WTC11 (cell line): ENCODE data around the gene AP3M1. TPM values are rescaled to one million over a fixed set of nuclear protein-coding genes. Genes with fewer than 3 reads are reported as not detected.

Experiments used
- ATAC-seq: fragments of 200-7000 bp; cut with Tn5 transposase; 2 replicates; pipeline ENCODE4 v1.10.0; 2021; ENCODE audit warnings: mild to moderate bottlenecking, moderate library complexity
- CTCF ChIA-PET: fragments of 300-600 bp; sonication (Branson Sonifier 250); formaldehyde crosslinking; loops from one replicate; lab custom pipeline; 2021; ENCODE audit warnings: antibody characterized with exemption; lab: Charles Lee
- POLR2A ChIA-PET: fragments of 350-600 bp; sonication (Branson Sonifier 250); formaldehyde crosslinking; loops from one replicate; lab custom pipeline; 2021; ENCODE audit warnings: antibody characterized with exemption; lab: Charles Lee
- DNase-seq: peaks from one replicate; pipeline ENCODE4 v3.0.0; 2021; ENCODE audit warnings: low spot score
- H3K27ac Mint-ChIP-seq: 2 replicates; pipeline ENCODE4 v1.8.0; 2021; ENCODE audit warnings: mixed read lengths
- H3K27me3 Mint-ChIP-seq: 2 replicates; pipeline ENCODE4 v1.8.0; 2021; ENCODE audit warnings: low read depth, mild to moderate bottlenecking, moderate library complexity, mixed read lengths
- H3K36me3 Mint-ChIP-seq: 2 replicates; pipeline ENCODE4 v1.8.0; 2021; ENCODE audit warnings: mixed read lengths
- H3K4me1 Mint-ChIP-seq: 2 replicates; pipeline ENCODE4 v1.8.0; 2022; ENCODE audit warnings: mixed read lengths
- H3K4me3 Mint-ChIP-seq: 2 replicates; pipeline ENCODE4 v1.8.0; 2021; ENCODE audit warnings: mild to moderate bottlenecking, moderate library complexity, mixed read lengths
- H3K9me3 Mint-ChIP-seq: 2 replicates; pipeline ENCODE4 v1.8.0; 2021; ENCODE audit warnings: mixed read lengths
- E2F4 ChIP-seq: sonication (generic); formaldehyde crosslinking; IDR thresholded peaks from 2 replicates; pipeline ENCODE4 v1.8.1; 2022; ENCODE audit warnings: low read depth, mild to moderate bottlenecking, moderate library complexity, missing genetic modification reagents, borderline replicate concordance
- MYBL2 ChIP-seq: sonication (generic); formaldehyde crosslinking; IDR thresholded peaks from 2 replicates; pipeline ENCODE4 v1.8.1; 2023; ENCODE audit warnings: mild to moderate bottlenecking, moderate library complexity, missing genetic modification reagents
- RELA ChIP-seq: sonication (generic); formaldehyde crosslinking; IDR thresholded peaks from 2 replicates; pipeline ENCODE4 v1.8.1; 2022; ENCODE audit warnings: missing genetic modification reagents, mild to moderate bottlenecking, borderline replicate concordance
- RORB ChIP-seq: fragments of 250-450 bp; sonication (Bioruptor Pico); IDR thresholded peaks from 2 replicates; pipeline ENCODE4 v1.9.0; 2021; ENCODE audit warnings: mild to moderate bottlenecking
- SOX15 ChIP-seq: fragments of 250-450 bp; sonication (Bioruptor Pico); IDR thresholded peaks from 2 replicates; pipeline ENCODE4 v1.9.0; 2021; ENCODE audit warnings: mild to moderate bottlenecking
- SP1 ChIP-seq: sonication (generic); formaldehyde crosslinking; conservative IDR thresholded peaks from 2 replicates; pipeline ENCODE4 v1.8.1; 2022; ENCODE audit warnings: missing genetic modification reagents
- TEAD4 ChIP-seq: sonication (generic); formaldehyde crosslinking; IDR thresholded peaks from 2 replicates; pipeline ENCODE4 v1.8.0; 2022; ENCODE audit warnings: mild to moderate bottlenecking, missing genetic modification reagents
- ZNF263 ChIP-seq: sonication (generic); formaldehyde crosslinking; IDR thresholded peaks from 2 replicates; pipeline ENCODE4 v1.8.1; 2022; ENCODE audit warnings: low read depth, mild to moderate bottlenecking, moderate library complexity, missing genetic modification reagents
- ZNF396 ChIP-seq: fragments of 250-450 bp; sonication (Bioruptor Pico); IDR thresholded peaks from 2 replicates; pipeline ENCODE4 v1.8.0; 2021; ENCODE audit warnings: mild to moderate bottlenecking, moderate library complexity, borderline replicate concordance
- ZSCAN18 ChIP-seq: fragments of 250-450 bp; sonication (Bioruptor Pico); IDR thresholded peaks from 2 replicates; pipeline ENCODE4 v2.1.2; 2022; ENCODE audit warnings: mild to moderate bottlenecking, moderate library complexity
- total RNA-seq: library from RNA; stranded (reverse); gene quantifications from 3 replicates; pipeline ENCODE4 v1.2.3, GENCODE V29; 2021
- TF ChIP-seq, protein P1 (sequence below): sonication (generic); formaldehyde crosslinking; IDR thresholded peaks from 2 replicates; pipeline ENCODE4 v1.8.0; 2022; ENCODE audit warnings: mild to moderate bottlenecking, missing genetic modification reagents
- TF ChIP-seq, protein P2 (sequence below): sonication (generic); formaldehyde crosslinking; IDR thresholded peaks from 2 replicates; pipeline ENCODE4 v1.8.1; 2022; ENCODE audit warnings: missing genetic modification reagents, borderline replicate concordance
- TF ChIP-seq, protein P3 (sequence below): fragments of 250-450 bp; sonication (Bioruptor Pico); IDR thresholded peaks from 2 replicates; pipeline ENCODE4 v1.9.0; 2021; ENCODE audit warnings: moderate library complexity, mild to moderate bottlenecking, inconsistent platforms, borderline replicate concordance
- TF ChIP-seq, protein P4 (sequence below): fragments of 250-450 bp; sonication (Bioruptor Pico); IDR thresholded peaks from 2 replicates; pipeline ENCODE4 v1.9.0; 2021; ENCODE audit warnings: mild to moderate bottlenecking
- TF ChIP-seq, protein P5 (sequence below): fragments of 250-450 bp; sonication (Bioruptor Pico); IDR thresholded peaks from 2 replicates; pipeline ENCODE4 v1.9.0; 2021; ENCODE audit warnings: mild to moderate bottlenecking
- TF ChIP-seq, protein P6 (sequence below): sonication (generic); formaldehyde crosslinking; conservative IDR thresholded peaks from 2 replicates; pipeline ENCODE4 v1.8.1; 2023; ENCODE audit warnings: mild to moderate bottlenecking, low read depth, missing genetic modification reagents, moderate library complexity

The AP3M1 gene
- total RNA-seq, 1 experiment from 2014 or later = 37.3 TPM

DNA sequence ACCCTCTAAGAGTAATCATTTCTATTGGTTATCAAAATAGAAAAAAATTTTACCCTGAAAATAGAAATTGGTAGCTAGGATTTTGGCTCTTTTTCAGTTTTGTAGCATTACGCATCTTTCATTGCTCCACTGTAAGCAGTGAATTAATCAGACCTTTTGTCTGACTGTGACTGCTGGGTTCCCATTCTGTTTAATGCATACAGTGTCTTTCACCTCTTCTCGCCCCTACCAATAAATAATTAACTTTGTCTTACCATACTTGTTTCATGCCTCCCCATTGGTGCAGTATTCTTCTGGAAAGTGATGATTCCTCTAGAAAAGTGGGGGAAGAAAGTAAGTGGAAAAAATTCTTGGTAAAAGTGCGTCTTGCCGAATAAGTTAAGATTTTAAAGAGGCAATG is 73.2 kb downstream of the AP3M1 start:
- Mint-ChIP-seq H3K4me3 (no peak overlapping the region), H3K27me3 (no peaks in the 10 kb centered on the region), H3K4me1 (peaks cover 54% of the 10 kb centered on the region), H3K36me3 (peaks cover 31% of the 10 kb centered on the region), H3K9me3 (no peaks in the 10 kb centered on the region), H3K27ac (peak overlapping the region; percentile 63)
- CTCF ChIA-PET = interaction anchor here (1.2 to 2.0 kb wide), 3 partner anchors 137 to 198 kb away, joined by 3 to 12 read pairs (median 4); no protein-coding TSS in a partner anchor
- DNase-seq = no peak
- TF ChIP-seq E2F4 (CRISPR knock-in tag) (no peak), MYBL2 (CRISPR knock-in tag) (no peak), SP1 (no peak), TEAD4 (CRISPR knock-in tag) (no peak), ZNF396 (no peak), RELA (CRISPR knock-in tag) (no peak), SOX15 (CRISPR knock-in tag) (no peak)
- TF ChIP-seq, protein P1, sequence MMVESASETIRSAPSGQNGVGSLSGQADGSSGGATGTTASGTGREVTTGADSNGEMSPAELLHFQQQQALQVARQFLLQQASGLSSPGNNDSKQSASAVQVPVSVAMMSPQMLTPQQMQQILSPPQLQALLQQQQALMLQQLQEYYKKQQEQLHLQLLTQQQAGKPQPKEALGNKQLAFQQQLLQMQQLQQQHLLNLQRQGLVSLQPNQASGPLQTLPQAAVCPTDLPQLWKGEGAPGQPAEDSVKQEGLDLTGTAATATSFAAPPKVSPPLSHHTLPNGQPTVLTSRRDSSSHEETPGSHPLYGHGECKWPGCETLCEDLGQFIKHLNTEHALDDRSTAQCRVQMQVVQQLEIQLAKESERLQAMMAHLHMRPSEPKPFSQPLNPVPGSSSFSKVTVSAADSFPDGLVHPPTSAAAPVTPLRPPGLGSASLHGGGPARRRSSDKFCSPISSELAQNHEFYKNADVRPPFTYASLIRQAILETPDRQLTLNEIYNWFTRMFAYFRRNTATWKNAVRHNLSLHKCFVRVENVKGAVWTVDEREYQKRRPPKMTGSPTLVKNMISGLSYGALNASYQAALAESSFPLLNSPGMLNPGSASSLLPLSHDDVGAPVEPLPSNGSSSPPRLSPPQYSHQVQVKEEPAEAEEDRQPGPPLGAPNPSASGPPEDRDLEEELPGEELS = no peak
- TF ChIP-seq, protein P2, sequence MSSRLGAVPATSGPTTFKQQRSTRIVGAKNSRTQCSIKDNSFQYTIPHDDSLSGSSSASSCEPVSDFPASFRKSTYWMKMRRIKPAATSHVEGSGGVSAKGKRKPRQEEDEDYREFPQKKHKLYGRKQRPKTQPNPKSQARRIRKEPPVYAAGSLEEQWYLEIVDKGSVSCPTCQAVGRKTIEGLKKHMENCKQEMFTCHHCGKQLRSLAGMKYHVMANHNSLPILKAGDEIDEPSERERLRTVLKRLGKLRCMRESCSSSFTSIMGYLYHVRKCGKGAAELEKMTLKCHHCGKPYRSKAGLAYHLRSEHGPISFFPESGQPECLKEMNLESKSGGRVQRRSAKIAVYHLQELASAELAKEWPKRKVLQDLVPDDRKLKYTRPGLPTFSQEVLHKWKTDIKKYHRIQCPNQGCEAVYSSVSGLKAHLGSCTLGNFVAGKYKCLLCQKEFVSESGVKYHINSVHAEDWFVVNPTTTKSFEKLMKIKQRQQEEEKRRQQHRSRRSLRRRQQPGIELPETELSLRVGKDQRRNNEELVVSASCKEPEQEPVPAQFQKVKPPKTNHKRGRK (CRISPR knock-in tag) = no peak
- TF ChIP-seq, protein P3, sequence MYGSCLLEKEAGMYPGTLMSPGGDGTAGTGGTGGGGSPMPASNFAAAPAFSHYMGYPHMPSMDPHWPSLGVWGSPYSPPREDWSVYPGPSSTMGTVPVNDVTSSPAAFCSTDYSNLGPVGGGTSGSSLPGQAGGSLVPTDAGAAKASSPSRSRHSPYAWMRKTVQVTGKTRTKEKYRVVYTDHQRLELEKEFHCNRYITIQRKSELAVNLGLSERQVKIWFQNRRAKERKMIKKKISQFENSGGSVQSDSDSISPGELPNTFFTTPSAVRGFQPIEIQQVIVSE = no peak
- TF ChIP-seq, protein P4, sequence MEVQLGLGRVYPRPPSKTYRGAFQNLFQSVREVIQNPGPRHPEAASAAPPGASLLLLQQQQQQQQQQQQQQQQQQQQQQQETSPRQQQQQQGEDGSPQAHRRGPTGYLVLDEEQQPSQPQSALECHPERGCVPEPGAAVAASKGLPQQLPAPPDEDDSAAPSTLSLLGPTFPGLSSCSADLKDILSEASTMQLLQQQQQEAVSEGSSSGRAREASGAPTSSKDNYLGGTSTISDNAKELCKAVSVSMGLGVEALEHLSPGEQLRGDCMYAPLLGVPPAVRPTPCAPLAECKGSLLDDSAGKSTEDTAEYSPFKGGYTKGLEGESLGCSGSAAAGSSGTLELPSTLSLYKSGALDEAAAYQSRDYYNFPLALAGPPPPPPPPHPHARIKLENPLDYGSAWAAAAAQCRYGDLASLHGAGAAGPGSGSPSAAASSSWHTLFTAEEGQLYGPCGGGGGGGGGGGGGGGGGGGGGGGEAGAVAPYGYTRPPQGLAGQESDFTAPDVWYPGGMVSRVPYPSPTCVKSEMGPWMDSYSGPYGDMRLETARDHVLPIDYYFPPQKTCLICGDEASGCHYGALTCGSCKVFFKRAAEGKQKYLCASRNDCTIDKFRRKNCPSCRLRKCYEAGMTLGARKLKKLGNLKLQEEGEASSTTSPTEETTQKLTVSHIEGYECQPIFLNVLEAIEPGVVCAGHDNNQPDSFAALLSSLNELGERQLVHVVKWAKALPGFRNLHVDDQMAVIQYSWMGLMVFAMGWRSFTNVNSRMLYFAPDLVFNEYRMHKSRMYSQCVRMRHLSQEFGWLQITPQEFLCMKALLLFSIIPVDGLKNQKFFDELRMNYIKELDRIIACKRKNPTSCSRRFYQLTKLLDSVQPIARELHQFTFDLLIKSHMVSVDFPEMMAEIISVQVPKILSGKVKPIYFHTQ (CRISPR knock-in tag) = no peak
- TF ChIP-seq, protein P5, sequence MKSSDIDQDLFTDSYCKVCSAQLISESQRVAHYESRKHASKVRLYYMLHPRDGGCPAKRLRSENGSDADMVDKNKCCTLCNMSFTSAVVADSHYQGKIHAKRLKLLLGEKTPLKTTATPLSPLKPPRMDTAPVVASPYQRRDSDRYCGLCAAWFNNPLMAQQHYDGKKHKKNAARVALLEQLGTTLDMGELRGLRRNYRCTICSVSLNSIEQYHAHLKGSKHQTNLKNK (CRISPR knock-in tag) = no peak
- TF ChIP-seq, all 79 proteins: peak for 0
- no peak for ATAC-seq
- POLR2A ChIA-PET = interaction anchor here (1.3 kb wide), 1 partner anchor 78 kb away, joined by 3 read pairs; no protein-coding TSS in a partner anchor

DNA sequence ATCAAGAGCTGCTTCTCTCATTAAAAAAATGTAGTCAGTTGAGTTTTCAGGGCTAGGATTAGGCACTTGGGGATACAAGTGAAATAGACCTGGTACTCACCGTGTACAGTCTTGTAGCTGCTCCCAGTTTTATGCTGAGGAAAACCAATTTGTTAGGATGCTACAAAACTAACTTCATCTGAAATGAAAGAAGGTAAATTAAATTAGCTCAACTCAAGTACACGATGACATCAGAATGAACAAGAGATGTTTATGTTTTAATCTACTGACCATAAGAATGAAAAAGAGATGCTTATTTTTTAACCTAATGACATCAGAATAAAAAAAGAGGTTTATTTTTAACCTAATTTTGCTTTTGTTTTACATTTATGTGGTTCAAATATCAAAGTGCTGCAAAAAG is 73.7 kb downstream of the AP3M1 start:
- peaks cover 54% of the 10 kb centered on the region for H3K4me1 Mint-ChIP-seq
- DNase-seq = no peak
- no peaks in the 10 kb centered on the region for H3K27me3 Mint-ChIP-seq
- H3K4me3 Mint-ChIP-seq = no peak overlapping the region
- ChIA-PET POLR2A (interaction anchor here (1.3 kb wide), 1 partner anchor 78 kb away, joined by 3 read pairs; no protein-coding TSS in a partner anchor), CTCF (interaction anchor here (0.8 to 2.0 kb wide), 4 partner anchors 19 to 197 kb away, joined by 3 to 12 read pairs (median 4); no protein-coding TSS in a partner anchor)
- peak overlapping the region; percentile 91 for H3K27ac Mint-ChIP-seq
- no peaks in the 10 kb centered on the region for H3K9me3 Mint-ChIP-seq
- TF ChIP-seq, protein P1 = no peak
- TF ChIP-seq RORB (CRISPR knock-in tag) = no peak
- TF ChIP-seq SP1 = no peak
- no peak for TF ChIP-seq ZNF263 (CRISPR knock-in tag)
- TF ChIP-seq ZSCAN18 = no peak
- TF ChIP-seq, protein P6, sequence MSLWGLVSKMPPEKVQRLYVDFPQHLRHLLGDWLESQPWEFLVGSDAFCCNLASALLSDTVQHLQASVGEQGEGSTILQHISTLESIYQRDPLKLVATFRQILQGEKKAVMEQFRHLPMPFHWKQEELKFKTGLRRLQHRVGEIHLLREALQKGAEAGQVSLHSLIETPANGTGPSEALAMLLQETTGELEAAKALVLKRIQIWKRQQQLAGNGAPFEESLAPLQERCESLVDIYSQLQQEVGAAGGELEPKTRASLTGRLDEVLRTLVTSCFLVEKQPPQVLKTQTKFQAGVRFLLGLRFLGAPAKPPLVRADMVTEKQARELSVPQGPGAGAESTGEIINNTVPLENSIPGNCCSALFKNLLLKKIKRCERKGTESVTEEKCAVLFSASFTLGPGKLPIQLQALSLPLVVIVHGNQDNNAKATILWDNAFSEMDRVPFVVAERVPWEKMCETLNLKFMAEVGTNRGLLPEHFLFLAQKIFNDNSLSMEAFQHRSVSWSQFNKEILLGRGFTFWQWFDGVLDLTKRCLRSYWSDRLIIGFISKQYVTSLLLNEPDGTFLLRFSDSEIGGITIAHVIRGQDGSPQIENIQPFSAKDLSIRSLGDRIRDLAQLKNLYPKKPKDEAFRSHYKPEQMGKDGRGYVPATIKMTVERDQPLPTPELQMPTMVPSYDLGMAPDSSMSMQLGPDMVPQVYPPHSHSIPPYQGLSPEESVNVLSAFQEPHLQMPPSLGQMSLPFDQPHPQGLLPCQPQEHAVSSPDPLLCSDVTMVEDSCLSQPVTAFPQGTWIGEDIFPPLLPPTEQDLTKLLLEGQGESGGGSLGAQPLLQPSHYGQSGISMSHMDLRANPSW (CRISPR knock-in tag) = no peak
- no peak for ATAC-seq
- peaks cover 27% of the 10 kb centered on the region for H3K36me3 Mint-ChIP-seq
